GM18868 (cell line): ENCODE results near the gene CCDC106.

ENCODE experiments used
- ATAC-seq: cut with Tn5 transposase; IDR thresholded peaks from one replicate; pipeline ENCODE4 v1.9.1; 2021; ENCODE audit warnings: mild to moderate bottlenecking, moderate library complexity; ENCODE audit not compliant: unreplicated experiment

Gene CCDC106

GRCh38 chr19:55647732-55648584 is at the start of gene CCDC106:
CCDC106 (plus strand) TSS chr19:55648212; CDS start chr19:55649047, 835 bp downstream.
- no peak for ATAC-seq

GRCh38 chr19:55598719-55599467 is 49.1 kb upstream of the CCDC106 start:
- peak; percentile 48 for ATAC-seq

GRCh38 chr19:55599468-55599841 is 48.6 kb upstream of the CCDC106 start, which contains the start of gene FIZ1:
FIZ1 (minus strand) TSS chr19:55599517; CDS start chr19:55597865, 1,652 bp downstream.
- ATAC-seq, result peak; percentile 47

- ATAC-seq, result peak; percentile 47
These were observed 48.0 kb upstream of the CCDC106 start, which contains the start of gene ZNF524 for GRCh38 chr19:55599842-55600661. ZNF524 (plus strand) TSS chr19:55600288; CDS start chr19:55602113, 1,825 bp downstream.

- ATAC-seq, result no peak
These were observed 47.4 kb upstream of the CCDC106 start for GRCh38 chr19:55600662-55601028.

GRCh38 chr19:55601084-55601483 is 46.9 kb upstream of the CCDC106 start:
- no peak for ATAC-seq

- ATAC-seq, result no peak
These were observed 45.7 kb upstream of the CCDC106 start for GRCh38 chr19:55602104-55603001.

GRCh38 chr19:55603115-55603514 is 44.9 kb upstream of the CCDC106 start:
- ATAC-seq, result no peak

- no peak for ATAC-seq
These were observed 44.3 kb upstream of the CCDC106 start for GRCh38 chr19:55603581-55604292.

GRCh38 chr19:55605207-55605636 is 42.8 kb upstream of the CCDC106 start:
- ATAC-seq, result peak; percentile 65

- peak; percentile 34 for ATAC-seq
These were observed 42.2 kb upstream of the CCDC106 start, which contains the start of gene ZNF865 for GRCh38 chr19:55605637-55606470. ZNF865 (plus strand) TSS chr19:55605647; CDS start chr19:55613619, 7,972 bp downstream.

- ATAC-seq, result no peak
These were observed 41.6 kb upstream of the CCDC106 start for GRCh38 chr19:55606471-55606787.

- no peak for ATAC-seq
These were observed 41.2 kb upstream of the CCDC106 start for GRCh38 chr19:55606817-55607216.

GRCh38 chr19:55609326-55609725 is 38.7 kb upstream of the CCDC106 start:
- ATAC-seq, result no peak

GRCh38 chr19:55611300-55611982 is 36.6 kb upstream of the CCDC106 start:
- ATAC-seq, result no peak

- ATAC-seq, result no peak
These were observed 35.9 kb upstream of the CCDC106 start for GRCh38 chr19:55611983-55612645.

GRCh38 chr19:55613396-55613795 is 34.6 kb upstream of the CCDC106 start:
- ATAC-seq, result no peak
